ENCODE data around the gene LINGO1. TPM values are rescaled to one million over a fixed set of nuclear protein-coding genes. Genes with fewer than 3 reads are reported as not detected.

Gene LINGO1
- total and polyA plus RNA-seq, 2 of the 8 experiments (the other 6 are each of a cell fraction or from before 2014, with no cell fraction given) = 57.1 to 114 TPM

GRCh38 chr15:77617476-77618230 is 15.1 kb downstream of the LINGO1 start:
- H3K9me3 ChIP-seq (ENCODE audit: insufficient read depth in 2 of 2, low read depth in 1 of 2, low read length in 1 of 2) = no peaks in the 10 kb centered on the region
- no peak overlapping the region for H3K18ac ChIP-seq (ENCODE audit: extremely low read depth, low read length)
- POLR2A ChIA-PET (ENCODE audit: partially characterized antibody) = interaction anchor here (1.3 to 11.2 kb wide), 3 partner anchors 13 to 28 kb away, joined by 4 to 142 read pairs (median 21); partner anchors contain the start of gene LINGO1
- WGBS, 2 experiments (ENCODE audit: extremely low coverage in 1 of 2, insufficient coverage in 1 of 2, insufficient read length in 1 of 2, insufficient replicate concordance in 2 of 2, low coverage in 1 of 2, low lambda C conversion rate in 2 of 2, missing lambda C conversion rate in 1 of 2) = 91% methylated on average over 12 of the region's 12 CpGs; no CpG with 5 or more reads in 1 of the 2 experiments
- H3K9ac ChIP-seq (replicated peaks in 1 of 4; ENCODE audit: extremely low read depth in 1 of 4, low read depth in 3 of 4, low read length in 3 of 4) = no peak overlapping the region
- H3K4me1 ChIP-seq (replicated peaks in 1 of 4; ENCODE audit: control insufficient read depth in 3 of 4, insufficient read depth in 4 of 4, low read length in 3 of 4) = peaks cover 0 to 30% (median 18%) of the 10 kb centered on the region in 4 experiments; a peak in 6 of 7 replicates
- no peaks in the 10 kb centered on the region for H3K27me3 ChIP-seq (replicated peaks in 1 of 4; ENCODE audit: control insufficient read depth in 3 of 4, extremely low read depth in 1 of 4, insufficient read depth in 3 of 4, low read length in 3 of 4)
- H3K56ac ChIP-seq (replicated peaks; ENCODE audit: insufficient read length, low read depth, low read length) = no peak overlapping the region
- no peak overlapping the region for H4K8ac ChIP-seq (ENCODE audit: extremely low read depth, insufficient read depth, low read length)
- H3K36me3 ChIP-seq (ENCODE audit: control insufficient read depth in 2 of 4, insufficient read depth in 4 of 4, low read length in 3 of 4) = peaks cover 10 to 26% (median 17%) of the 10 kb centered on the region in 4 experiments; a peak in 6 of 8 replicates
- no peak overlapping the region for H2BK12ac ChIP-seq (ENCODE audit: low read depth, low read length)
- no peak overlapping the region for H3K4ac ChIP-seq (replicated peaks; ENCODE audit: insufficient read length, low read depth, low read length)
- no peak overlapping the region for H3K27ac ChIP-seq (ENCODE audit: low read depth, low read length)
- H3K79me2 ChIP-seq (ENCODE audit: control insufficient read depth in 1 of 2, insufficient read depth in 2 of 2, low read length in 2 of 2) = peaks cover 0 to 31% of the 10 kb centered on the region in 2 experiments; a peak in 2 of 4 replicates
- CTCF ChIA-PET (ENCODE audit: partially characterized antibody) = interaction anchor here (0.5 to 13.6 kb wide), 30 partner anchors 11 to 591 kb away, joined by 3 to 244 read pairs (median 4); partner anchors contain the start of gene LINGO1
- H2AK5ac ChIP-seq (ENCODE audit: low read depth, low read length) = no peak overlapping the region
- no peak overlapping the region for H2AFZ ChIP-seq (ENCODE audit: low read length)
- no peak overlapping the region for H3K14ac ChIP-seq (ENCODE audit: insufficient read length)
- H3K23ac ChIP-seq (ENCODE audit: insufficient read length) = no peak overlapping the region
- no peak overlapping the region for H4K5ac ChIP-seq (ENCODE audit: insufficient read length, low read depth, low read length)
- H3K4me3 ChIP-seq (ENCODE audit: extremely low read depth in 1 of 4, insufficient read depth in 2 of 4, low read depth in 3 of 4, low read length in 4 of 4) = no peak overlapping the region
- peak overlapping the region; percentile 72; the same call in 1 of the 2 replicates for H2BK20ac ChIP-seq (ENCODE audit: low read length)
- no peak for DNase-seq (ENCODE audit: low read depth in 1 of 2, low spot score in 2 of 2)
- H3K23me2 ChIP-seq (ENCODE audit: low read depth, low read length) = no peaks in the 10 kb centered on the region
- H4K91ac ChIP-seq (replicated peaks; ENCODE audit: insufficient read length, low read length) = no peak overlapping the region
- no peak overlapping the region for H2BK5ac ChIP-seq (ENCODE audit: low read depth, low read length)
- H3K4me2 ChIP-seq (ENCODE audit: insufficient read depth in 1 of 2, low read depth in 2 of 2, low read length in 2 of 2) = no peak overlapping the region
- TF ChIP-seq CHD2 (IDR thresholded peaks at IDR 0.05; ENCODE audit: low read length) = no peak
- TF ChIP-seq YY1 (IDR thresholded peaks at IDR 0.05; ENCODE audit: low read depth, low read length) = peak; percentile 69; the same call in 1 of the 2 replicates
- TF ChIP-seq CTCF (IDR thresholded peaks at IDR 0.05; ENCODE audit: control extremely low read depth in 1 of 3, insufficient read depth in 1 of 3, low read depth in 1 of 3, low read length in 3 of 3) = peak in 2 of 3 experiments; percentile 71 to 84; a peak in 3 of 4 replicates
- TF ChIP-seq RAD21 (IDR thresholded peaks at IDR 0.05 in 1 of 2, conservative IDR thresholded peaks at IDR 0.05 in 1 of 2; ENCODE audit: low read depth in 2 of 2, low read length in 2 of 2) = peak; percentile 47 to 58; a peak in 3 of 4 replicates
- H3K79me1 ChIP-seq (ENCODE audit: low read depth, low read length) = peaks cover 18% of the 10 kb centered on the region; the same call in 1 of the 2 replicates
- no peak overlapping the region for H2BK15ac ChIP-seq (ENCODE audit: low read length)
- no peak overlapping the region for H2BK120ac ChIP-seq (replicated peaks; ENCODE audit: low read depth, low read length)
- peak; percentile 76 for FAIRE-seq
- H4K20me1 ChIP-seq (replicated peaks in 1 of 2; ENCODE audit: control insufficient read depth in 1 of 2, insufficient read depth in 2 of 2, low read length in 2 of 2) = peaks cover 2 to 9% of the 10 kb centered on the region in 2 experiments

All from H1 (cell line).